ENCODE results near the gene KIRREL3.

Gene KIRREL3

DNA sequence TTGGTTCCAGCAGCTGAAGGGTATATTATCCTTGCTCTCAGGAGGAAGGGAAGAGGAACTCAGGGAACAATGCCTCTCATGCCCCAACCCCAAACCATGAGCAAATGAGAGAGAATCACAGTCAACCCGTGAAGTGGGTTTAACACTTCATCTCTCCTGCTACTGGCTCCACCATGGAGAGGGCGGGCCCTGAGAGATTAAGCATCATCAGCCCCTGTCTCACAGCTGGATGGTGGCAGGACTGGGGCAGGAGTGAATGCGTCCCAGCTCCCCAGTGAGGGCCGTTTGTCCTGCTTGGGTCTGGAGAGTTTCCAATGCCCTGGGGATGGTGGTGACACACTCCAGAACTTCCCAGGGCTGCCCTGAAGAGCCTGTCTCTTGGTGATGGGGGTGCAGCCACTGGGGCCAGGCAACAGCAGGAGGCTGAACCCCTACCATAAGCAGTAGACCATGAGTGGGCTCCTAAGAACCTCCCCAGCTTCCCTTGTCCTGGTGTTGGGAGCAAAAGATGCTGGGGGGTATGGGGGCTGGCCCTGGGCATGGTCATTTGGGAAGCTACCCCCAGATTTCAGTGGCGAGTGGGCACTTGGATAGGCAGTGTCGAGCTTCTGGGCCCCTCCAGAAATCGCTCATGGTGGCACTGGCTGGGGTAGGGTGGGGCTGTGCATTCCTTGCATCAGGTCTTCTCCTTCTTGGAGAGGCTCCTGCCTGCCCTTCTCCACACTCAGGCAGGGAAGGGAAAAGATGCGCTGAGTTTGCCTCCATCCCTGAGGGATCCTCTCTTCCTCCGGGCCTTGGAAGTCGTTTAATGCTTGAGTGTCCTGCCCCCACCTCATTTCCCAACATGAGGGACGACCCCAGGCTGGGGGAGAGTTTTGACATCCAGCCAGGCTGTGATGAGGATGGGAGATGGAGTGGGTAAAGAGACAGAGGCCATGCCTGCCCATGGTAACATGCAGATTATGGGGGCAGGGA is 487.5 kb downstream of the KIRREL3 start:
- no peaks in the 10 kb centered on the region for H3K9me3 Mint-ChIP-seq
- peaks cover 7% of the 10 kb centered on the region for H3K27me3 Mint-ChIP-seq
- no peaks in the 10 kb centered on the region for H3K36me3 Mint-ChIP-seq (ENCODE audit: low read depth)
- H3K4me3 Mint-ChIP-seq = no peak overlapping the region
- no peak overlapping the region for H3K27ac Mint-ChIP-seq
- H3K4me1 Mint-ChIP-seq (ENCODE audit: low read depth) = no peaks in the 10 kb centered on the region

DNA sequence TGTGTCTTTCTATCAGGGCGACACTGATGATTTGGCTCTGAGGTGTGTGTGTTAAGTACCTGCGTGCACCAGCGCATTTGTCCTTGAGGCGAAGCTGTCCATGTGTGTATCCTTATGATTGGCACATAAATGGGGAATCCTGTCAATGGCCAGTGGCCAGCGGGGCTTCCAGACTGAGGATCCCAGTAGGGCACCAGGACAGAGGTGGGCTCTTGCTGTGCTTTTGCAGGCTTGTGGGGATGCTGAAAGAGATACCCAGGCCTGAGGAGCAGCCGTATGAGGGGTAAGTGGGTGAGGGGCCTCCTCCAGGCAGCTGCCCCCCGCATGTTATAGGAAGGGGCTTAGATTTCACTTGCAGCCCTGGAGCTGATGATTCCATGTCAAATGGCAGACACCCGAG is 488.3 kb downstream of the KIRREL3 start:
- Mint-ChIP-seq H3K27ac (no peak overlapping the region), H3K4me3 (no peak overlapping the region), H3K36me3 (ENCODE audit: low read depth) (no peaks in the 10 kb centered on the region), H3K4me1 (ENCODE audit: low read depth) (no peaks in the 10 kb centered on the region), H3K9me3 (no peaks in the 10 kb centered on the region), H3K27me3 (peaks cover 7% of the 10 kb centered on the region)

DNA sequence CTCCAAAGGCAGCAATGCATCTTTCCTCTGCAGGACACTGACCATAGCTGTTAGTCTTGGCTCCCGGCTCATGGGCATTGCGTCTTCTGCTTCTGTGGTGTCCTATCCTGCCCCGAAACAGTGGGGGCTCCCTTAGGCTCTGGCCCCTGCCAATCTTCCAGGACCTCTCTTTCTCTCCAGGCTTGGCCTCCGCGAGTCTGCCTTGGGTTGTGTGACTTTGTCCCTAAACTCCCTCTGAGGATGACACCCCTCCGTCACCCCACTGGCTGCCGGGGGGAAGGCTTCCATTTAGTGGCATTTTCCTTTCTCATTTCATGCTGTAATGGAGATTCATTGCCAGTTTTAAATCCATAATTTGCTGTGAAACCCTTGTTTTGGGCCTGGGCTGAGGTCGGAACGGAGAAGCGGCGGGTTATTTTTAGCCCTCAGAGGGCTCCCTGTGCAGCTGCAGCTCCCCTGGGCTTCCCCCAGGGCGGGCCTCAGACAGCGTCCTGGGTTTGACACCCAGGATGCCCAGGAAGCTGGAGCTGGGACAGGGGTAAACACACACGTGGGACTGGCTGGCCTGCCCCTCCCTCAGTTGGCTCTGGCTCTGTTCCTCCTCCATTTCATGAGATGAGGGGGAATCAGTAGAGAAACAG is 489.0 kb downstream of the KIRREL3 start:
- no peaks in the 10 kb centered on the region for H3K4me1 Mint-ChIP-seq (ENCODE audit: low read depth)
- no peaks in the 10 kb centered on the region for H3K9me3 Mint-ChIP-seq
- peaks cover 7% of the 10 kb centered on the region for H3K27me3 Mint-ChIP-seq
- no peak overlapping the region for H3K4me3 Mint-ChIP-seq
- no peaks in the 10 kb centered on the region for H3K36me3 Mint-ChIP-seq (ENCODE audit: low read depth)
- H3K27ac Mint-ChIP-seq = no peak overlapping the region

DNA sequence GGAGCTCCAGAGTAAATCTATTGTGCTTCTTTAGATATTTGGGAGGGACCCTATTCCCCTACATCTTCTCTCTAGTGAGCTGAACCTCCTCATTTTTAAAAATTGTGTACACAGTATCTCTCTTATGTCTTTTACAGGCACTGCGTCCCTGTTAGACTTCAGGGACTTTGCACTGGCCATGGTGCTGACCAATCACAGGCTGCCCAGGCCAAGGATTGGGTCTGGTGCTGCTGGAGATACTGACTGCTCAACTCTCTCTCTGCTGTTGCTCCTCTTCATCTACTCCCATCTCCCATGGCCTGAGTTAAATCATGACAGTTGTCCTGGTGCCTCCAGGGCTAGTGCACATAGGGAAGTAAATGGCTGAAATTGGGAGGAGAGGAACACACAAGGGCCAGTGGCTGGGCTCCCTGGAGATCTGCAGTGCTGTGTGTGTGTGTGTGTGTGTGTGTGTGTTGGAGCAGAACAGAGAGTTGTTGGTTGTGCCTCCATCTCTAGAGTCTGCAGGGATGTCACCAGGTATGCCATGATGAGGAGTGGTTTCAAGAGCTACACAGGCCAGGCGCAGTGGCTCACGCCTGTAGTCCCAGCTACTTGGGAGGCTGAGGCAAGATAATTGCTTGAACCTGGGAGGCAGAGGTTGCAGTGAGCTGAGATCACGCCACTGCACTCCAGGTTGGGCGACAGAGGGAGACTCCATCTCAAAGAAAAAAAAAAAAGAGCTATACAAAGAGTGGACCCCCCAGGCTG is 489.8 kb downstream of the KIRREL3 start:
- H3K27ac Mint-ChIP-seq = no peak overlapping the region
- peaks cover 3% of the 10 kb centered on the region for H3K27me3 Mint-ChIP-seq
- no peaks in the 10 kb centered on the region for H3K36me3 Mint-ChIP-seq (ENCODE audit: low read depth)
- H3K4me1 Mint-ChIP-seq (ENCODE audit: low read depth) = no peaks in the 10 kb centered on the region
- no peaks in the 10 kb centered on the region for H3K9me3 Mint-ChIP-seq
- H3K4me3 Mint-ChIP-seq = no peak overlapping the region

DNA sequence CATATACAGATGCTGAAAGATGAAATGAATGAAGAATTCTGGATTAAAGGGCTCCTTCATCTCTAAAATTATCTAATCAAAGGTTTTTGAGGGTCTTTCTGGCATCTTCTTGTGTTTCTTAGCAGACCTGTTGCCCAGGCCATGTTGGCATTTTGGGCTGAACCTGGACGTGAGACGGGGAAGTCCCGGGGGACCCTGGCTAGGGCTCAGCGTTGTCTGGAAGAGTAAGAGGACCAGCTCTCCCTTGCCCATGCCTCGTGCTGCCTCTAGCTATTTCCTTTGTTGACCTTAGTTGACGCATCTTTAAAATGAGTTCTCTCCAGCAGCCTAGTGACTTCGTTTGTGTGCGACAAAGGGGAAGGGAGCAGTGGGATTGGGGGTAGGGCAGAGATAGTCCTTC is 492.9 kb downstream of the KIRREL3 start:
- no peak overlapping the region for H3K27ac Mint-ChIP-seq
- H3K27me3 Mint-ChIP-seq = peaks cover 14% of the 10 kb centered on the region
- no peak overlapping the region for H3K4me3 Mint-ChIP-seq
- no peaks in the 10 kb centered on the region for H3K9me3 Mint-ChIP-seq
- H3K4me1 Mint-ChIP-seq (ENCODE audit: low read depth) = no peaks in the 10 kb centered on the region
- H3K36me3 Mint-ChIP-seq (ENCODE audit: low read depth) = no peaks in the 10 kb centered on the region

DNA sequence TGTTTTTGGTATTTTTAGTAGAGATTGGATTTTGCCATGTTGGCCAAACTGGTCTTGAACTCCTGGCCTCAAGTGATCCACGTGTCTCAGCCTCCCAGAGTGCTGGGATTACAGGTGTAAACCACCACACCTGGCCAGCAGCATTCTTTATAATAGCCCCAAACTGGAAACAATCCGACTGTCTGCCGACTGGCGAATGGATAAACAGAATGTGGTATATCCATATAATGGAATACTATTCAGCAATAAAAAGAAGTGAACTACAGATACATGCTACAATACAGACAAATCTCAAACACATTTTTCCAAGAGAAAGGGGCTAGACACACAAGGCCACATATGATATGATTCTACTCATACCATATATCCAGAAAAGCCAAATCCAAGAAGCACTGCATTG is 493.8 kb downstream of the KIRREL3 start:
- no peaks in the 10 kb centered on the region for H3K9me3 Mint-ChIP-seq
- no peak overlapping the region for H3K27ac Mint-ChIP-seq
- H3K27me3 Mint-ChIP-seq = peaks cover 22% of the 10 kb centered on the region
- no peak overlapping the region for H3K4me3 Mint-ChIP-seq
- H3K4me1 Mint-ChIP-seq (ENCODE audit: low read depth) = no peaks in the 10 kb centered on the region
- no peaks in the 10 kb centered on the region for H3K36me3 Mint-ChIP-seq (ENCODE audit: low read depth)

DNA sequence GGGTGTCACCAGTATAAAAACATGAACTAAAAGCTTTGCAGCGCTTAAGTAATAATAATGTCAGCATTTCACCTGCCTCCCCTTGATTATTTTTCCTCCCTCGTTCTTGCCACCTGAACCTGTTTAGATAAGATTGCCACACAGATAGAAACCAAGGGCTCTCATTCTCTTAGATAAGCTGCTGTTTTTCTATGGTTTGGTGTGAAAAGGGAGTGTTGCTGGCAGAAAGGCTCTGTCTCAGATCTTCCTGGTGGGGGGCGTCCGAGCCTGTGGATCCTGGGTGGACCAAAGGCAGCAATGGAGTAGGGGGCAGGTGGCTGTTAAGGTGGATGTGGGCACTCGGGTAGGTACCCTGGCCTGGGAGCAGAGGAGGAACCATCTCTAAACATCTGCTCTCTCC is 497.6 kb downstream of the KIRREL3 start:
- H3K4me1 Mint-ChIP-seq (ENCODE audit: low read depth) = no peaks in the 10 kb centered on the region
- H3K27ac Mint-ChIP-seq = no peak overlapping the region
- H3K4me3 Mint-ChIP-seq = no peak overlapping the region
- H3K27me3 Mint-ChIP-seq = peaks cover 33% of the 10 kb centered on the region
- no peaks in the 10 kb centered on the region for H3K9me3 Mint-ChIP-seq
- no peaks in the 10 kb centered on the region for H3K36me3 Mint-ChIP-seq (ENCODE audit: low read depth)

DNA sequence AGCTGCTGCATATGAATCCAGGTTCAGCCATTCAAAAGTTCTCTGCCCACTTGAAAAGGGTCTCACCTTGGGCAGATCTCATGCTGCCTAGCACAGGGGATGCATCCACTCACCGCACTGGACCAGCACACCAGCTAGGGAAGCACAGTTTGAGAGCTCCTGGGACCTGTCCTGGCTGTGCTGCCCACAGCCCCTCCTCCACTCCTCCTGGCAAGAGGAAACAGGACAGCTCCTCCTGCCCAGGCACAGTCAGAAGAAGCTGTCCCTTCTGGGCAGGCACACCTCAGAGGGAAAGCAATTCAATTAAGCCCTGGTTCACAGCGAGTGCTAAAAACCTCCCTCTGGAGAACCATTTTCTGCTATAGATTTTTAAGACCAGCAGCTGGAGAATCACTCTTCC is 498.4 kb downstream of the KIRREL3 start:
- H3K36me3 Mint-ChIP-seq (ENCODE audit: low read depth) = no peaks in the 10 kb centered on the region
- H3K27me3 Mint-ChIP-seq = peaks cover 34% of the 10 kb centered on the region
- H3K27ac Mint-ChIP-seq = no peak overlapping the region
- no peak overlapping the region for H3K4me3 Mint-ChIP-seq
- H3K9me3 Mint-ChIP-seq = no peaks in the 10 kb centered on the region
- no peaks in the 10 kb centered on the region for H3K4me1 Mint-ChIP-seq (ENCODE audit: low read depth)

DNA sequence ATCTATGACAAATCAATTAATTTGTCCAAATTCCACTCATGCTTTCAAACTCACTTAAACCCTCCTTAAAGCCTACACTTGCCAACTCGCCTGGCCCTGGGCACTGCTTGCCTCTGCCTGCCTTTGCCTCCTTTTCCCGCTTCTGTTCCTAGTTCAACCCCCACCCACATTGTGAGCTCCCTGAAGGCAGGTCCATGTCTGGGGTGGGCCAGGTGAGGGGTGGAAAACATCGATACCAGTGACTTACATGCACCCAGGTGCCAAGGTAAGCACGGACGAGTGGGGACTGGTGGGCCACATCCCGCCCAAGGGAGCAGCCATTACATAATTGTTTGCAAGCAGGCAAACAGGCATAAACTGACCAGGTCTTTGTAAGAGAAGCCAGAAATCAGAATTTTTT is 498.9 kb downstream of the KIRREL3 start:
- no peaks in the 10 kb centered on the region for H3K9me3 Mint-ChIP-seq
- H3K4me3 Mint-ChIP-seq = no peak overlapping the region
- no peaks in the 10 kb centered on the region for H3K4me1 Mint-ChIP-seq (ENCODE audit: low read depth)
- no peak overlapping the region for H3K27ac Mint-ChIP-seq
- no peaks in the 10 kb centered on the region for H3K36me3 Mint-ChIP-seq (ENCODE audit: low read depth)
- peaks cover 34% of the 10 kb centered on the region for H3K27me3 Mint-ChIP-seq

DNA sequence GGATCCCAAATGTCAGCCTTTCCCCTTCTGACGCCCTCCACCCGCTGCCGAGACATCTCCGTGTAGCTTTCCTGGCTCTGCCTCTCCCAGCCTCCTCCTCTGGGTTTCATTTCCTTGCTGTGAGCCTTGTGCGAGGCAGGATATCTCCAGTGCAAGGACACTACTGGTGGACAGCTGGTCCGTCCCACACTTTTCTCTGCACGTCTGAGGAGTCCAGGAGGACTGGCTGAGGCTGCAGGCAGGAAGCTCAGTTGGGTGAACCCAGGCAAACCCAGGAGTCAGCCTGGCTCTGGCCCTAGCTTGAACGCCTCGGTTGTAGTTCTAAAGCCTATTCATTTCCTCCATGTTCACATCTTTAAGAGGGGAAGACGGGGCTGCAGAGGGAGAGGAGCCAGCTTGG is 499.6 kb downstream of the KIRREL3 start:
- no peak overlapping the region for H3K27ac Mint-ChIP-seq
- no peaks in the 10 kb centered on the region for H3K9me3 Mint-ChIP-seq
- H3K4me1 Mint-ChIP-seq (ENCODE audit: low read depth) = no peaks in the 10 kb centered on the region
- H3K27me3 Mint-ChIP-seq = peaks cover 34% of the 10 kb centered on the region
- no peak overlapping the region for H3K4me3 Mint-ChIP-seq
- H3K36me3 Mint-ChIP-seq (ENCODE audit: low read depth) = no peaks in the 10 kb centered on the region

DNA sequence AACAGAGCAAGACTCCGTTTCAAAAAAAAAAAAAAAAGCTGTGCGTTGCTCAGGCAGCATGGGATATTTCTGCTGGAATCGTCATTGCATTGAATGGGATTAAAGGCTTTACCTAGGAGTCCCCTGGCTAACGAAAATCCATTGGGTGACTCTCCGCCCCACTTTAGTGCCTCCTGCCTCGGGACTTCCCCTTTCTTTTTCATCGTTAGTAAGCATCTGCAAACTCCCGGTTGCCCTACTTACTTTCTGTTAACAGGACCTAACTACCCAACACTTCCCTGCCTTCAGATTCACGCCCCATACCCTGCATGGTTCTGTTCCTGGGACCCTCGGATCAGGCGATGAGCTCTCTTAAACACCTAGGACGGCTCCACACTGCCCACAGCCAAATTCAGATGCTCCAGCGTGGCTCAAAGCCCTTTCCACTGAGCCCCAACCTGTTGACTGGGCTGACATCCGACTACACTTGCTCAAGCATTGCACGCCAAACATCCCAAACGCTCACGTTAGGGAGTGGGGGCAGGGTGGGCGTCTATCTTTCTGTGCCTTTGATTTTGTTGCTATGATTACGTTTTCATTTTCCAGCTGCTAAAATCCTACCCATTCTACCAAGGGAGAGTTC is 501.3 kb downstream of the KIRREL3 start:
- Mint-ChIP-seq H3K9me3 (no peaks in the 10 kb centered on the region), H3K27me3 (peaks cover 31% of the 10 kb centered on the region), H3K4me3 (no peak overlapping the region), H3K27ac (no peak overlapping the region), H3K36me3 (ENCODE audit: low read depth) (no peaks in the 10 kb centered on the region), H3K4me1 (ENCODE audit: low read depth) (no peaks in the 10 kb centered on the region)

DNA sequence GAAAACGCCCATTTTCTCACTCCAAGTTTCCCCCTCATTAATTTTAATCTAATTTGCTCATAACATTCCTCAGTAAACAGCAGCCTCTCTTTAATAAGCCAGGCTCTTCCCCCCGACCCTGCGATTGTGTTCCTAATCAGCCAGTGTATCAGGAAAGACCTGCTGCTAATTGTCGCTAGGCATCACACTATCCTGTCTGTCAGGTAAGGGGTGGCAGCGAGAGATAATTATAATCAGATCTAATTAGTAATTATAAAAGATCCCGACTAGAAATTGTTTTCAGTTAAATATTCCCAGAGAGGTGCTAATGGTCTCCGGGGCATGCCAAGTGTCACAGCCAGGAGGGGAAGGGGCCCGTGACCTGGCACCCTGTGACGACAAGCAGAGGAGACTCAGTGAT is 502.3 kb downstream of the KIRREL3 start:
- Mint-ChIP-seq H3K9me3 (no peaks in the 10 kb centered on the region), H3K4me1 (ENCODE audit: low read depth) (no peaks in the 10 kb centered on the region), H3K36me3 (ENCODE audit: low read depth) (no peaks in the 10 kb centered on the region), H3K27ac (no peak overlapping the region), H3K27me3 (peaks cover 28% of the 10 kb centered on the region), H3K4me3 (no peak overlapping the region)

DNA sequence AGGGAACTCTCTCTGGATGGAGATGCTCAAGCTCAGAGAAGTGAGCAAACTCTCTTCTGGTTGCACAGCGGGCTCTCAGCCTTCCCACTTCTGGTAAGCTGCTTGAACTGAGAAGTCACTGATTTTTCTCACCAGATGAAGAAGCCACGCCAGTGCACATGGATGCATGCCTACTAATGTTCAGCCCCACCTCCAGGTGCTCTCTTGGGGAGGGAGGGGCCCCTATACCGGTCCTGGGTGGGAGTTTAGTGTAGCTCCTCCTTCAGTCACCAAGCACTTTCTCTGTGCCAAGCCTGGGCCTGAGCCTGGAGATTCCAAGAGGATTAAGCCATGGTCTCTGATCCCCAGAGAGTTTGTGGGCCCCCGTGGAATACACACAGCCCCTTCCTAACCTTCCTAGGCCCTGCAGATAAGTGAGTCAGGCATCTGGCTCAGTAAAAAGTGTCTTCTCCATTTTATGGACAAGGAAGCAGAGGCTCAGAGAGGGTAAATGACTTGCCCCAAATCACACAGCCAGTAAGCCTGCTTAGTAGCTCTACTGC is 502.9 kb downstream of the KIRREL3 start:
- Mint-ChIP-seq H3K27me3 (peaks cover 23% of the 10 kb centered on the region), H3K36me3 (ENCODE audit: low read depth) (no peaks in the 10 kb centered on the region), H3K4me3 (no peak overlapping the region), H3K4me1 (ENCODE audit: low read depth) (no peaks in the 10 kb centered on the region), H3K27ac (no peak overlapping the region), H3K9me3 (no peaks in the 10 kb centered on the region)

DNA sequence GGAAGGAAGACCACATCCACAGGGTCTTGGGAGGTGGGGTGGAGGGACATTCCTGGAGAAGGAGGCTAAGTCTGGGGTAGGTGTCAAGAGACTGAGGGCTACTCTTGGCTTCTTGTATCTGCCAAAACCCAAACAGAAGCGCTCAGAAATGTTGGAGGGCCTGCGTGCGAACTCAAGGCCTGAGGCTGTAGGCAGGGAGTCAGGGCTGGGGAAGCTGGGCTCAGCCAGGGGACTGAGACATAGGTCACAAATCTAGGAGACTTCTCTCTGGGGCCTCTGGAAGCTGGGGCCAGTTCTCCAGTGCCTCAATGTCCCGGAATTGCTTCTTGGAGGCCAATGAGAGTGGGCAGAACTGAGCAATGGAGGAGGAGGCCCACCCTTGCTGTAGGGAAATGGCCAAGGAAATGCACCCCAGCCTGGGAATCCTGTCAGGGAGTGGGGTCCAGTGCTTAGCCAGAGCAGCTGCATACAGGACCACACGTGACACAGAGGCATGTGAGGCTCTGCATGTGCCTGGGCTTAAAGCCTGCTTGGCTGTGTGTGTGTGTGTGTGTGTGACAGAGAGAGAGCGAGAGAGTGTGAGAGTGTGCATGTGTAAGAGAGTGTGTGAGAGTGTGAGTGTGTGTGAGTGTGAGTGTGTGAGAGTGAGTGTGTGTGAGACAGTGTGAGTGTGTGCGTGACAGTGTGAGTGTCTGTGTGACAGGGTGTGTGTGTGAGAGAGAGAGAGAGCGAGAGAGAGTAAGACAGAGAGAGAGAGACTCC is 503.8 kb downstream of the KIRREL3 start:
- no peaks in the 10 kb centered on the region for H3K36me3 Mint-ChIP-seq (ENCODE audit: low read depth)
- H3K4me1 Mint-ChIP-seq (ENCODE audit: low read depth) = no peaks in the 10 kb centered on the region
- H3K9me3 Mint-ChIP-seq = no peaks in the 10 kb centered on the region
- H3K27ac Mint-ChIP-seq = no peak overlapping the region
- no peak overlapping the region for H3K4me3 Mint-ChIP-seq
- H3K27me3 Mint-ChIP-seq = peaks cover 16% of the 10 kb centered on the region
